Measurements from ENCODE around the gene P3H1. TPM values are rescaled to one million over a fixed set of nuclear protein-coding genes. Genes with fewer than 3 reads are reported as not detected.
"Not testable (repeated sequence)": the region's sequence is repeated elsewhere in the genome, so short reads cannot be mapped to it uniquely, and the experiment has no call there.

The P3H1 gene
- total RNA-seq, 1 experiment from 2014 or later: 61.5 TPM

- no peak for DNase-seq (ENCODE audit: low read depth)
Measured at GRCh38 chr1:42774928-42775526, 8.2 kb upstream of the P3H1 start.

GRCh38 chr1:42773420-42773819 is 6.6 kb upstream of the P3H1 start:
- no peak for DNase-seq (ENCODE audit: low read depth)

- no peak for DNase-seq (ENCODE audit: low read depth)
Measured at GRCh38 chr1:42769811-42770210, 3.0 kb upstream of the P3H1 start.

GRCh38 chr1:42768172-42768571 is 1.3 kb upstream of the P3H1 start:
- no peak for DNase-seq (ENCODE audit: low read depth)

- DNase-seq (ENCODE audit: low read depth): no peak
Measured at GRCh38 chr1:42767510-42768000, 727 bp upstream of the P3H1 start.

- peak; percentile 81 for DNase-seq (ENCODE audit: low read depth)
Measured at GRCh38 chr1:42765832-42766740, 742 bp downstream of the P3H1 start.

GRCh38 chr1:42765269-42765668 is 1.6 kb downstream of the P3H1 start:
- DNase-seq (ENCODE audit: low read depth): no peak

- no peak for DNase-seq (ENCODE audit: low read depth)
Measured at GRCh38 chr1:42762269-42762668, 4.6 kb downstream of the P3H1 start.

GRCh38 chr1:42761567-42761966 is 5.3 kb downstream of the P3H1 start:
- DNase-seq (ENCODE audit: low read depth): no peak

- DNase-seq (ENCODE audit: low read depth): no peak
Measured at GRCh38 chr1:42759114-42759513, 7.7 kb downstream of the P3H1 start.

- no peak for DNase-seq (ENCODE audit: low read depth)
Measured at GRCh38 chr1:42758641-42759040, 8.2 kb downstream of the P3H1 start.

- no peak for DNase-seq (ENCODE audit: low read depth)
Measured at GRCh38 chr1:42757892-42758275, 8.9 kb downstream of the P3H1 start.

- peak; percentile 56 for DNase-seq (ENCODE audit: low read depth)
Measured at GRCh38 chr1:42756956-42757891, 9.6 kb downstream of the P3H1 start.

- no peak for DNase-seq (ENCODE audit: low read depth)
Measured at GRCh38 chr1:42753070-42753469, 13.8 kb downstream of the P3H1 start.

GRCh38 chr1:42752284-42752683 is 14.5 kb downstream of the P3H1 start:
- DNase-seq (ENCODE audit: low read depth): no peak

GRCh38 chr1:42751511-42752070 is 15.2 kb downstream of the P3H1 start:
- DNase-seq (ENCODE audit: low read depth): not testable (repeated sequence)

GRCh38 chr1:42750041-42750440 is 16.8 kb downstream of the P3H1 start:
- DNase-seq (ENCODE audit: low read depth): no peak

GRCh38 chr1:42748461-42749410 is 18.1 kb downstream of the P3H1 start:
- DNase-seq (ENCODE audit: low read depth): no peak

- no peak for DNase-seq (ENCODE audit: low read depth)
Measured at GRCh38 chr1:42748021-42748420, 18.8 kb downstream of the P3H1 start.

- no peak for DNase-seq (ENCODE audit: low read depth)
Measured at GRCh38 chr1:42747125-42747524, 19.7 kb downstream of the P3H1 start.

Data from HT1080 (cell line).